Fibroblast of pulmonary artery (primary cell): ENCODE results near the gene CDYL2.

Source experiments
- DNase-seq: peaks from one replicate; pipeline ENCODE4 v3.0.0-alpha.2; 2010; ENCODE audit warnings: low read depth
- H3K4me3 ChIP-seq: replicated peaks from 2 replicates; pipeline ENCODE4 v1.5.1; 2011; ENCODE audit warnings: low read depth, mild to moderate bottlenecking, control low read depth, low read length, moderate library complexity
- TF ChIP-seq, protein P1 (sequence below): IDR thresholded peaks from 2 replicates; pipeline ENCODE4 v1.5.1; 2011; ENCODE audit warnings: mild to moderate bottlenecking, control low read depth, low read length, inconsistent platforms; ENCODE audit errors: missing control alignments

The CDYL2 gene

DNA sequence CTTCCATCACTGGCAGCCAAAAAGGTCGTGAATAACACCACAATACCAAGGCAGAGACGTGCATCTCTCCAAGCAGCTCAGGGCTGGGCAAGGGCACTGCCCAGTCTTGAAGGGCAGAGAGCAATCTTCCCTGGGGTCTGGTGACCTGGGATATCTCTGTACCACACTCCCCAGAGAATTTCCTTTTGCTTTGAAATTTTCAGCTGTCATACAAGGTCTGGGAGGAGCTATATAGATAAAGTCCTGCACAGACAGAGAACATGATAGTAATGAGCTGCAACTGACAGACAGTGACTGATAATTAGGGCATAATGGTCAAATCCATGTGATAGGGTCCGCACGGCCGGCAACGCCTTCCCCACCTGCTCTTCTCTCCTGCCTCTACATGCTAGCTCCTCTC lies 195.5 kb downstream of the CDYL2 start:
- H3K4me3 ChIP-seq, result no peak overlapping the region
- no peak for DNase-seq
- TF ChIP-seq, protein P1, sequence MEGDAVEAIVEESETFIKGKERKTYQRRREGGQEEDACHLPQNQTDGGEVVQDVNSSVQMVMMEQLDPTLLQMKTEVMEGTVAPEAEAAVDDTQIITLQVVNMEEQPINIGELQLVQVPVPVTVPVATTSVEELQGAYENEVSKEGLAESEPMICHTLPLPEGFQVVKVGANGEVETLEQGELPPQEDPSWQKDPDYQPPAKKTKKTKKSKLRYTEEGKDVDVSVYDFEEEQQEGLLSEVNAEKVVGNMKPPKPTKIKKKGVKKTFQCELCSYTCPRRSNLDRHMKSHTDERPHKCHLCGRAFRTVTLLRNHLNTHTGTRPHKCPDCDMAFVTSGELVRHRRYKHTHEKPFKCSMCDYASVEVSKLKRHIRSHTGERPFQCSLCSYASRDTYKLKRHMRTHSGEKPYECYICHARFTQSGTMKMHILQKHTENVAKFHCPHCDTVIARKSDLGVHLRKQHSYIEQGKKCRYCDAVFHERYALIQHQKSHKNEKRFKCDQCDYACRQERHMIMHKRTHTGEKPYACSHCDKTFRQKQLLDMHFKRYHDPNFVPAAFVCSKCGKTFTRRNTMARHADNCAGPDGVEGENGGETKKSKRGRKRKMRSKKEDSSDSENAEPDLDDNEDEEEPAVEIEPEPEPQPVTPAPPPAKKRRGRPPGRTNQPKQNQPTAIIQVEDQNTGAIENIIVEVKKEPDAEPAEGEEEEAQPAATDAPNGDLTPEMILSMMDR, result no peak

DNA sequence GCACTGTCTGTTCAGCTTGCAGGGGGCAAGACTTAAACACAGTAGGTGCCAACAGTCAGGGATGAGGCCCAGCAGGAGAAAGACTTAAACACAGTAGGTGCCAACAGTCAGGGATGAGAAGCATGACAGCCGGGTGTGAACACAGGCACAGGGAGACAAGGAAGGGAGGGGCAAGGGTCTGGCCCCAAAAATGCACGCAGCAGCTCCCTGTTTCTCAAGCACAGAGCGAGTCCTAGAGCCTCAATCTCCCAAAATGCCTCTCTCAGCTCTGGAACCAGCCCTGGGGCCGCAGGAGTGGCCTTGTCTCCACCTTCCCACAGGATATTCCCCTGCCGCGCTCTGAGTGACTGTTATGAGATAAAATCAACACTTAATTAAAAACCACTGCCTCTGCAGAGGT lies 197.2 kb downstream of the CDYL2 start:
- H3K4me3 ChIP-seq, result no peak overlapping the region
- TF ChIP-seq, protein P1, result no peak
- no peak for DNase-seq

DNA sequence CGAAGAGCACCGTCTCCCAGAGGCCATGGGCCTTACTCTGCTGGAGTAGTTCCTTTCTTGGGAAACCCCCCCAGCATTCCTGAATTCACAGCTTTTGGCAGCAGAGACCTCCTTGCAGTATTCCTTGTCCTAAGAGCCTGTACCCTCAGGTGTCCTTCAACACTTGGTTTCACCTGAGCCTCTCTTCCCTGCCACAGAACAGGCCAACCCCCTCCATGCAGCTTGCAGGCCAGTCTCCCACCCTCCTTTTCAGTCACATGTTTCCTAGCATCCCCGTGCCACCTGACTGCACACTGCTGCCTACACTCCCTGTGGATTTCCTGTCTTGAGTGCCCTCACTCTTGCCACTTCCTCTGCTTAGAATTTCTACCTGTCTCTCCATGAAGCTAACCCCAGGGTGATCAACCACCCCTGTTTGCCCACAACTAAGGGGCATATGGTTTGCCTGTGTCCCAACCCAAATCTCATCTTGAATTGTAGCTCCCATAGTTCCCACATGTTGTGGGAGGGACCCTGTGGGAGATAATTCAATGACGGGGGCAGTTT lies 198.1 kb downstream of the CDYL2 start:
- TF ChIP-seq, protein P1, result no peak
- no peak overlapping the region for H3K4me3 ChIP-seq
- no peak for DNase-seq

DNA sequence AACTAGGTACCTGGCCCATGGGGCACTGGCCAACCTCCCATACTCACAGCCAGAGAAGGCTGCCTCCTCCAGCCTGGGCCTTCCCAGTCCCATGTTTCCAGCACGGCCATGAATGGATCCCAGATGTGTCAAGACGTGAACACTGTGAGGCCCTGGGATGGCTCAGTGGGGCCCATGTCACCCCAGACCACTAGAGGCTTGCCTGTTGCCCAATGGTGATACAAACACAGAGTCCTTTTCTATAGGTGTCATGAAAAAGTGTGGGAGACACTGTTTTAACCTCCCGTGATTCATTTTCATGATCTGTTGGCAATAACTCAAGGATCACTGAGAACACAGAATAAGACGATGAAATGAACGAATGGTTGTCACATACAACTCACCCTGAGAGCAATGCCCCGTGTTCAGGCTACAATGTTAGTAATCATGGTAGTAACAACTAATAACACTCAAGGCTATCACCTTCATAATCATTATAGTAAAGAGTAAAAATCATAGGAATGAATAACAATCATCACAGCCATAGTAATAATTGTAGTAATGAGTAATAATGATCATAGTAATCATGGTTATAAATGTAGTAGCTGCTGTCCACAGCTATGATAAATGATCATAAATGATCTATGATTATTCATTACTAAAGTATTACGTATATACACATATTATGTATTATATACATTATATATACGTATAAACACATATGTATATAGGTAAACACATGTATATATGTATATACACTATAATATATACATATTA lies 199.6 kb downstream of the CDYL2 start:
- TF ChIP-seq, protein P1, result no peak
- no peak overlapping the region for H3K4me3 ChIP-seq
- no peak for DNase-seq

DNA sequence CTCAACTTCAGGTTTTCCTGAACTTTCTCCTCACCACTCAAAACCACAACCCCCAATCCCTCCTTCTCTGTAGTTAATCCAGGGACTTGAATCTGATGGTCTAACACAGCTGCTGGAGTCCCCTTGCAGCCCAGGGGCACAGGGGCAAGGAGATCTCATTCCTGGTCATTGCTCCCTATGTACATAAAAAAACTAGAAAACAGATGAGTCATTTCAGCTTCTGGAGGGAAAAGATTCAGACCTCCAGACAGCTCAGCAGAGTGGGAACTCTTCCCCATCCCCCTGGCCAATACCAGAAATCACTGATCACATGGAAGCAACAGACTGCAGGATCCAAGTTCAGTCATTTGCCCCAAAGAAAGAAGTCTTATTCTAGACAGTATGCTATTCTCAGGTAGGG lies 201.5 kb downstream of the CDYL2 start:
- TF ChIP-seq, protein P1, result no peak
- H3K4me3 ChIP-seq, result no peak overlapping the region
- DNase-seq, result no peak

DNA sequence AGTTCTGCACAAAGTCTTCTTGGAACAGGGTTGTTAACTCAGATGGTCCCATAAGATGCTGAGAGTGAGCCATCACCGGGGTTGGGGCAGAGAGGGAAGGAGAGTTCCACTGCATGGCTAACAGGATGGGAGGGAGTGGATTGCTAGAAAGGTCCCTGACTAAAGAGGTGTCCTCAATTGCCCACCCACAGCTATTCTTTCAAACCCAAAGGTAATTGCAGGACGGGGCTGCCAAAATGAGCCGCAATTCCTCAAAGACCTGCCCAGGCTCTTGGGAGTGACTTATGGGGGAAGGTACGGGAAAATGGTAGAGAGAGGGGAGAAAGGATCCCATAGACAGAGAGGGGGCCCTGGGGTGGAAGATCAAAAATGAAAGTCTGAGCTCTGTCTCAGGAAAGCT lies 203.2 kb downstream of the CDYL2 start:
- DNase-seq, result no peak
- TF ChIP-seq, protein P1, result no peak
- no peak overlapping the region for H3K4me3 ChIP-seq

DNA sequence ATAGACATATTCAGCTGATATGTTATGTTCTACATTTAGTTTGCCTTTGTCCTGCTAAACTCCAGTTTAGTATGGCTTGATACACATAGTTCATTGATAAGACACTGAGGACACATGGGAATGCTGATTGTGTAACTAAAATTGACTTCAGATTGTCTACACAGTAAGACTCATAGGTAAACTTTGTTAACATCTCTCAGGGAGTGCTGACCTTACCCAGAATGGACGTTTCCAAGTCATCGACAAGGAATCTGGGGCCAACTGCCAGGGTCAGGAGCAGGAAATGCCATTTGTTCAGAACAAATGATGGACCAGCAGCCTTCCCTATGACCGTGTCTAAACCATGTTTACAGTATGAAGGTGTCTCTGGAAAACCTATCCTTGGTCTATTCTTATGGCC lies 204.9 kb downstream of the CDYL2 start:
- peak; percentile 31 for DNase-seq
- TF ChIP-seq, protein P1, result no peak
- H3K4me3 ChIP-seq, result no peak overlapping the region
